ENCODE results near the gene VPS18. TPM values are rescaled to one million over a fixed set of nuclear protein-coding genes. Genes with fewer than 3 reads are reported as not detected.

Gene VPS18
- total and polyA plus RNA-seq, 9 donors = 9.0 to 12.4 (median 10.8) TPM

DNA sequence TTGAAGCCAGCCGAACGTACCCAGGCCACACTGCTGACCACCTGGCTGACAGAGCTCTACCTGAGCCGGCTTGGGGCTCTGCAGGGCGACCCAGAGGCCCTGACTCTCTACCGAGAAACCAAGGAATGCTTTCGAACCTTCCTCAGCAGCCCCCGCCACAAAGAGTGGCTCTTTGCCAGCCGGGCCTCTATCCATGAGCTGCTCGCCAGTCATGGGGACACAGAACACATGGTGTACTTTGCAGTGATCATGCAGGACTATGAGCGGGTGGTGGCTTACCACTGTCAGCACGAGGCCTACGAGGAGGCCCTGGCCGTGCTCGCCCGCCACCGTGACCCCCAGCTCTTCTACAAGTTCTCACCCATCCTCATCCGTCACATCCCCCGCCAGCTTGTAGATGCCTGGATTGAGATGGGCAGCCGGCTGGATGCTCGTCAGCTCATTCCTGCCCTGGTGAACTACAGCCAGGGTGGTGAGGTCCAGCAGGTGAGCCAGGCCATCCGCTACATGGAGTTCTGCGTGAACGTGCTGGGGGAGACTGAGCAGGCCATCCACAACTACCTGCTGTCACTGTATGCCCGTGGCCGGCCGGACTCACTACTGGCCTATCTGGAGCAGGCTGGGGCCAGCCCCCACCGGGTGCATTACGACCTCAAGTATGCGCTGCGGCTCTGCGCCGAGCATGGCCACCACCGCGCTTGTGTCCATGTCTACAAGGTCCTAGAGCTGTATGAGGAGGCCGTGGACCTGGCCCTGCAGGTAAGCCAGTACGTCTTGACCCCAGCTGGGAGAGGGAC lies 6.2 kb downstream of the VPS18 start:
- 89% methylated on average over 35 of the region's 36 CpGs for WGBS (ENCODE audit: insufficient coverage)
- Histone ChIP-seq H3K27ac (ENCODE audit: low read length) (no peak overlapping the region), H3K4me3 (ENCODE audit: low read length) (no peak overlapping the region), H3K9me3 (replicated peaks; ENCODE audit: control insufficient read depth, low read depth, low read length) (no peaks in the 10 kb centered on the region), H3K27me3 (ENCODE audit: control insufficient read depth, insufficient read depth, low read length) (no peaks in the 10 kb centered on the region), H3K36me3 (ENCODE audit: control insufficient read depth, insufficient read depth, low read length) (peaks cover 68% of the 10 kb centered on the region), H3K4me1 (ENCODE audit: control insufficient read depth, insufficient read depth, low read length) (peaks cover 15% of the 10 kb centered on the region)
- no peak for DNase-seq

DNA sequence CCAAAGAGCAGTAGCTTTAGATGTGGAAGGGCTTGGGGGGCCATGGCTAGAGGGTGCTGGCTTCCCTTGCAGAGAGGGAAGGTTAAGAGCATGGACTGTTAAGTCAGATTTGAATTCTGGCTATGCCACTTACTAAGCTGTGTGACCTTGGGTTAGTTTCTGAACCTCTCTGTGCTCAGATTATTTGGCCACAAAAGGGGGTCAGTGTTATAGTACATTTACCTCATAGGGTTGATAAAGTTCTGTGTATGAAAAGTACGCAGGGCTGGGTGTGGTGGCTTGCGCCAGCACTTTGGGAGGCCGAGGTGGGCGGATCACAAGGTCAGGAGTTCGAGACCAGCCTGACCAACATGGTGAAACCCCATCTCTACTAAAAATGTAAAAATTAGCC lies 6.8 kb downstream of the VPS18 start:
- peaks cover 18% of the 10 kb centered on the region for H3K4me1 ChIP-seq (ENCODE audit: control insufficient read depth, insufficient read depth, low read length)
- H3K4me3 ChIP-seq (ENCODE audit: low read length) = no peak overlapping the region
- H3K27ac ChIP-seq (ENCODE audit: low read length) = no peak overlapping the region
- no peaks in the 10 kb centered on the region for H3K27me3 ChIP-seq (ENCODE audit: control insufficient read depth, insufficient read depth, low read length)
- 67% methylated on average over 3 of the region's 5 CpGs for WGBS (ENCODE audit: insufficient coverage)
- no peak for DNase-seq
- H3K9me3 ChIP-seq (replicated peaks; ENCODE audit: control insufficient read depth, low read depth, low read length) = no peaks in the 10 kb centered on the region
- peaks cover 64% of the 10 kb centered on the region for H3K36me3 ChIP-seq (ENCODE audit: control insufficient read depth, insufficient read depth, low read length)

DNA sequence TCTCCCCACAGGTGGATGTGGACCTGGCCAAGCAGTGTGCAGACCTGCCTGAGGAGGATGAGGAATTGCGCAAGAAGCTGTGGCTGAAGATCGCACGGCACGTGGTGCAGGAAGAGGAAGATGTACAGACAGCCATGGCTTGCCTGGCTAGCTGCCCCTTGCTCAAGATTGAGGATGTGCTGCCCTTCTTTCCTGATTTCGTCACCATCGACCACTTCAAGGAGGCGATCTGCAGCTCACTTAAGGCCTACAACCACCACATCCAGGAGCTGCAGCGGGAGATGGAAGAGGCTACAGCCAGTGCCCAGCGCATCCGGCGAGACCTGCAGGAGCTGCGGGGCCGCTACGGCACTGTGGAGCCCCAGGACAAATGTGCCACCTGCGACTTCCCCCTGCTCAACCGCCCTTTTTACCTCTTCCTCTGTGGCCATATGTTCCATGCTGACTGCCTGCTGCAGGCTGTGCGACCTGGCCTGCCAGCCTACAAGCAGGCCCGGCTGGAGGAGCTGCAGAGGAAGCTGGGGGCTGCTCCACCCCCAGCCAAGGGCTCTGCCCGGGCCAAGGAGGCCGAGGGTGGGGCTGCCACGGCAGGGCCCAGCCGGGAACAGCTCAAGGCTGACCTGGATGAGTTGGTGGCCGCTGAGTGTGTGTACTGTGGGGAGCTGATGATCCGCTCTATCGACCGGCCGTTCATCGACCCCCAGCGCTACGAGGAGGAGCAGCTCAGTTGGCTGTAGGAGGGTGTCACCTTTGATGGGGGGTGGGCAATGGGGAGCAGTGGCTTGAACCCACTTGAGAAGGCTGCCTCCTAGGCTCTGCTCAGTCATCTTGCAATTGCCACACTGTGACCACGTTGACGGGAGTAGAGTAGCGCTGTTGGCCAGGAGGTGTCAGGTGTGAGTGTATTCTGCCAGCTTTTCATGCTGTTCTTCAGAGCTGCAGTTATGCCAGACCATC lies 8.6 kb downstream of the VPS18 start:
- Histone ChIP-seq H3K9me3 (replicated peaks; ENCODE audit: control insufficient read depth, low read depth, low read length) (no peaks in the 10 kb centered on the region), H3K36me3 (ENCODE audit: control insufficient read depth, insufficient read depth, low read length) (peaks cover 57% of the 10 kb centered on the region), H3K4me3 (ENCODE audit: low read length) (no peak overlapping the region), H3K27ac (ENCODE audit: low read length) (no peak overlapping the region), H3K4me1 (ENCODE audit: control insufficient read depth, insufficient read depth, low read length) (peaks cover 36% of the 10 kb centered on the region), H3K27me3 (ENCODE audit: control insufficient read depth, insufficient read depth, low read length) (no peaks in the 10 kb centered on the region)
- peak; percentile 61 for DNase-seq
- WGBS (ENCODE audit: insufficient coverage) = 72% methylated on average over 24 of the region's 33 CpGs

DNA sequence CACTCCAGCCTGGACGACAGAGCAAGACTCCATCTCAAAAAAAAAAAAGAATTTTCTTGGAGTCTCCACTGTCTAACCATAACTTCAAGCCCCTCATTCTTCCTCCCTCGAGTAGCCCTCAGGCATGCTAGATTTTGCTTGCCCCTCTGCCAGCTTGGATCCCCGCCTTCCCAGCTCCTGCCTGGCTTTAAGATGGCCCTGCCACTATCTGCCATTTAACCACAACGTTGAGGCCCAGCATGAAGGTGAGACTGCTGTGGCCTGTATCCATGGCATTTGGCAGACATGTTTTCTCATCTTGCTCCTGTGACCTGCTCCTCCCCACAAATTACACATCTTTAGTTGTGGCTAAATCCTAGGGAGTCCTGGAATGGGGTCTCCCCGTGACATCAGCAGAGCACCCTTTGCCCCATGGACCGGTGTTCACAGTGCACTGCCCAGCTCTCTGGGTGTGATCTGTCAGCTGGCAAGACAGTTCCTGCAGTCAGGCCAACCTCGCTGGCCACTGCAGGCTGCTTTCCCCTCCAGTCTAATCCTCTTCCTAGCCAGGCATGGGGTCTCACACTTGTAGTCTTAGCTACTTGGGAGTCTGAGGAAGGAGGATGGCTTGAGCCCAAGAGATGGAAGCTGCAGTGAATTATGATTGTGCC lies 10.4 kb downstream of the VPS18 start:
- Histone ChIP-seq H3K36me3 (ENCODE audit: control insufficient read depth, insufficient read depth, low read length) (peaks cover 40% of the 10 kb centered on the region), H3K27me3 (ENCODE audit: control insufficient read depth, insufficient read depth, low read length) (no peaks in the 10 kb centered on the region), H3K4me1 (ENCODE audit: control insufficient read depth, insufficient read depth, low read length) (peaks cover 47% of the 10 kb centered on the region), H3K9me3 (replicated peaks; ENCODE audit: control insufficient read depth, low read depth, low read length) (no peaks in the 10 kb centered on the region), H3K4me3 (ENCODE audit: low read length) (no peak overlapping the region), H3K27ac (ENCODE audit: low read length) (peak overlapping the region; percentile 29)
- DNase-seq = no peak
- WGBS (ENCODE audit: insufficient coverage) = 78% methylated on average over 4 of the region's 7 CpGs

DNA sequence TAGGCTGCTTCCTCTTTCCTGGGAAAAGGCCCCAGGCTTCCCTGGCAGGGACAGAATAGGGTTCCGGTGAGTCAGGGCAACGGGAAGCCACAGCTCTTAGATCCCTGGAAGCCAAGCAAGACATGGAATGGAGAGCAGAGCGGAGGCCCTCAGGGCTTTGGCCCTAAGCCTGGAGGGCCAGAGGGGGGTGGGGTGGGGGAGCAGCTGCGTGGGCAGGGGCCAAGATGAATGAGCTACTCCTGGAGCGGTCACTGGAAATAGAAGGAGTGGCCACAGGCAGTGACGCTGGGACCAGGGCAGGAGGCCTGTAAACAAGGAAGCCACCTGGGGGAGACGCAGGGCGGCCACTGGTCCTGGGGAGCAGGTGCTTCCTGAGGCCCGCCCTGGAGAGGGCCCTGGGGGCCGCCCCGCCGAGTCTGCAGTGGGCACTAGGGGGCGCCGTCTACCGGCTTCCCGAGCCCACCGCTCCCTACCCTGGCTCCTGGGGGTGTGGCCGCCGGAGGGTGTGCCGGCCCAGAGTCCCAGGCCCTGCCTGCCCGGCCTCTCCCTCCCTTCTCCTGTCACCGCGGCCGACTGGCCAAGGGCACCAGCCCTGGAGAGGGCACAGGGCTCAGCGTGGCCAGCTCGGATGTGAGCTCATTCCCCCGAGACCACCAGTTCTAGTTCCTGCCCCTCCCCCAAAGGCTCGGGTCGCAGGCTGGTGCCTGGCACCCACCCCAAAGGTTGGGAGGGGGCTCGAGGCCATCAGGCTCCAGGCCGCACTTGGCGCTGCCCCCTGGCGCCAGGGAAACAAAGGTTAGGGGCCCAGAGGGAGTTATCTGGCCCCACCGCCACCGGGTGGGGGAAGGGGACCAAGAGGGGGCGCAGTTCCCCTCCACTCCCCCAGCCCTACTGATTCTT lies 12.1 kb downstream of the VPS18 start:
- DNase-seq = peak; percentile 97
- peaks cover 63% of the 10 kb centered on the region for H3K4me1 ChIP-seq (ENCODE audit: control insufficient read depth, insufficient read depth, low read length)
- WGBS (ENCODE audit: insufficient coverage) = under 1% methylated on average over 21 of the region's 36 CpGs
- no peaks in the 10 kb centered on the region for H3K27me3 ChIP-seq (ENCODE audit: control insufficient read depth, insufficient read depth, low read length)
- H3K4me3 ChIP-seq (ENCODE audit: low read length) = peak overlapping the region; percentile 54
- H3K9me3 ChIP-seq (replicated peaks; ENCODE audit: control insufficient read depth, low read depth, low read length) = no peaks in the 10 kb centered on the region
- peaks cover 25% of the 10 kb centered on the region for H3K36me3 ChIP-seq (ENCODE audit: control insufficient read depth, insufficient read depth, low read length)
- peak overlapping the region; percentile 99 for H3K27ac ChIP-seq (ENCODE audit: low read length)

DNA sequence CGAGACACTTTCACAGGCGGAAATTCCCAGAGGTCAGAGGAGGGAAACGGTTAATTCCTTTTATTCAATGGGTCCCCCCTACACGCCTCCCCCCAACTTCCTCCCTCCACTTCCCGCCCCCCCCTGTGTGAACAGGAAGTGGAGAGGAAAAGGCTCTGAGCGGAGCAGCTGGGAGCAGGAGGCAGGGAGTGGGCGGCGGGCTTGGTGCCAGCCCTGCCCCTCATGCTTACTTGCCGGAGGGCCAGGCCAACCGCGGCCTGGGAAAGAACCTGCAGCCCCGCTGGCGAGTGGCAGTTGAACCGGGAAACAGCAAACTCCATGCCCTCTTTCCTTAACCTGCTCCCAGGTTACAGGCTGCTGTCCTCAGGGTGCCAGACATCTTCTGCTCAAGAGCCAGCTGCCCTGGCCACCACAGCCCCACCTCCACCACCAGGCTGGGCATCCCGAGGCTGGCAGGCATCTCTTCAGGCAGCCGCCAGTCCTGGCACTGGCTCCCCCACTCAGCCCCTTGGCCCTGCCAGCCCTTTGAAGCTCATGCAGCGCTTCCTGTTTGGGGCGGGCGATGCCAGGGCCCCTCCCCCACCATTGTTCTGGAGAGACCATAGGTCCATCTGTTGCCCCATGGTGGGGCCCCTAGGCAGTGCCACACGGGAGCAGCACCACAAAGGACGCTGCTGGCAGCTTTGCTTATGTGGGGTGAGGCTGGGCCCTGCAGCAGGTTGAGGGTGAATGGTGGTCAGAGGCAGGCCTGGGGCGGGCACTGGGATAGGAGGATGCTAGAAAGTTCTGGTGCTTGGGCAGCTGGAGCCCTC lies 12.9 kb downstream of the VPS18 start:
- Histone ChIP-seq H3K27ac (ENCODE audit: low read length) (peak overlapping the region; percentile 99), H3K4me1 (ENCODE audit: control insufficient read depth, insufficient read depth, low read length) (peaks cover 66% of the 10 kb centered on the region), H3K9me3 (replicated peaks; ENCODE audit: control insufficient read depth, low read depth, low read length) (no peaks in the 10 kb centered on the region), H3K36me3 (ENCODE audit: control insufficient read depth, insufficient read depth, low read length) (peaks cover 22% of the 10 kb centered on the region), H3K27me3 (ENCODE audit: control insufficient read depth, insufficient read depth, low read length) (no peaks in the 10 kb centered on the region), H3K4me3 (ENCODE audit: low read length) (peak overlapping the region; percentile 54)
- 31% methylated on average over 14 of the region's 22 CpGs for whole genome bisulfite sequencing (ENCODE audit: insufficient coverage)
- DNase-seq = peak; percentile 85

DNA sequence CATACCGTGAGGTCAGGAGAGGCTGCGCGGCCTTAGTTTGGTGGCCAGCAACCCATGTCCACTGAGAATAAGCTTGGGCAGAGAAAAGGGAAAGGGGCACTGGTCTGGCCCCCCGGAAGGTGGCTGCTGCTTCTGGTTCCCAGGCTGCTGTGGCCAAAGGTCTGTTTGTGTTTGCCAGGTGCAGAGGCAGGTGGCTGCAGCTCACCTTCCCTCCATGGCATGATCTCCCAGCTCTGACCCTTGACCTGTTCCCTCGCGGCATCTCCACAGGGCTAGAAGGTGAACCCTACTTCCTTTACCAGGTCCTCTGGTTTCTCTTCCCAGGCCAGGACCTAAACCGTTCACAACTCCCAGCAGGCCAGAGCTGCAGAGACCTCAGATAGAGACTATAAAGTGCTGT lies 13.8 kb downstream of the VPS18 start:
- Histone ChIP-seq H3K27ac (ENCODE audit: low read length) (peak overlapping the region; percentile 99), H3K4me3 (ENCODE audit: low read length) (no peak overlapping the region), H3K27me3 (ENCODE audit: control insufficient read depth, insufficient read depth, low read length) (no peaks in the 10 kb centered on the region), H3K4me1 (ENCODE audit: control insufficient read depth, insufficient read depth, low read length) (peaks cover 66% of the 10 kb centered on the region), H3K9me3 (replicated peaks; ENCODE audit: control insufficient read depth, low read depth, low read length) (no peaks in the 10 kb centered on the region), H3K36me3 (ENCODE audit: control insufficient read depth, insufficient read depth, low read length) (peaks cover 13% of the 10 kb centered on the region)
- peak; percentile 3 for DNase-seq
- no CpG with 5 or more reads among the region's 7 CpGs for WGBS (ENCODE audit: insufficient coverage)

DNA sequence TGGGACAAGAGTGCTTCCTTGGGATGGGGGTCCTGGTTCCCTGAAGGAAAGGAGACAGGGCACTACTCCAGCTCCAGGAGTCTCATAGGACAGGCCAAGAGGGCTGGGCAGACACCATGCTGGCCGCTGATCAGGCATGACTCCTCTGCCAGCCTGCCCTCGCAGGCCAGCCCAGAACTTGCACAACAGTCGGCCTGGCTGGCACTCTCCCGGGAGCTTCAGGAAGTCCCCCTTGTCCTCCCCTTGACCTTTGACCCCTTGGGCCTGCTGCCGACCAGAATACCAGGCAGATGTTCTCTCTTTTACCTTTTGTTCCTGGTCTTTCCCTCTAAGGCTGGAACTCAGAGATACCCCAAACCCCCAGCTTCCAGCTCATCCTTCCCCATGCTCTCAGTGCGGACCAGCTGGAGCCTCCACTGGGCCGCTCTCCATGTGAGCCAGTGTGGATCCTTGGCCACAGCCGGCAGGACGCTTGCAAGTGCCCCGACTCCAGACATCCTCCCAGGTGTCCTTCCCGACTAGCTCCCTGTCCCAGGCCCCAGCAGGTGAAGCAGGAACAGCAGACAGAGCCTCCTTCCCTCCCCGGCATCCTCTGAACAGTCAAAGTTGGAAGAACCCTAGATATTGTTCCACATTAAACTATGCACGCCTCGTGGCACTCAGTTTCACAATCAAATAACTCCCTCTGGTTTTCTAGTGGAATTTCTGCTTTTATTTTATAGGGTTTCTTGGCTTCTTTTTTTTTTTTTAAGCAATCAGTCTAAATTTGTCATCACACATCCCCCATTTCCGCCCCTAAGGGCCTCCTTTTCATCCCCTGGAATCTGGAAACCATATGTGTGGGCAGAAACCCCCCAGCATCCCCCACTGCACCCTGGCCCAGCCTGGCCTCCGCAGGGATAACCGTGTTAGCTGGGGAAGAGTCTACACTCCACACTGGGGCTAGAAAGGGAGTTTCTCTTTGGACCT lies 15.7 kb downstream of the VPS18 start:
- 40% methylated on average over 12 of the region's 17 CpGs for WGBS (ENCODE audit: insufficient coverage)
- peak; percentile 51 for DNase-seq
- Histone ChIP-seq H3K4me3 (ENCODE audit: low read length) (no peak overlapping the region), H3K27ac (ENCODE audit: low read length) (peak overlapping the region; percentile 25), H3K36me3 (ENCODE audit: control insufficient read depth, insufficient read depth, low read length) (no peaks in the 10 kb centered on the region), H3K27me3 (ENCODE audit: control insufficient read depth, insufficient read depth, low read length) (no peaks in the 10 kb centered on the region), H3K4me1 (ENCODE audit: control insufficient read depth, insufficient read depth, low read length) (peaks cover 62% of the 10 kb centered on the region), H3K9me3 (replicated peaks; ENCODE audit: control insufficient read depth, low read depth, low read length) (no peaks in the 10 kb centered on the region)

All from muscle of leg (tissue), 11 donors.